Brain pericyte (primary cell): ENCODE data around the gene SLFN12.
"Not testable (repeated sequence)": the region's sequence is repeated elsewhere in the genome, so short reads cannot be mapped to it uniquely, and the experiment has no call there.

ENCODE experiments used
- DNase-seq: peaks from one replicate; pipeline ENCODE4 v3.0.0-alpha.2; 2012; ENCODE audit warnings: low read depth, low spot score

Gene SLFN12

GRCh38 chr17:35414247-35414646, 18.1 kb downstream of the SLFN12 start:
- no peak for DNase-seq

GRCh38 chr17:35407531-35407930, 24.8 kb downstream of the SLFN12 start:
- no peak for DNase-seq

GRCh38 chr17:35406568-35406967, 25.7 kb downstream of the SLFN12 start:
- DNase-seq = no peak

GRCh38 chr17:35404360-35404759, 27.9 kb downstream of the SLFN12 start:
- DNase-seq = no peak

GRCh38 chr17:35393783-35394182, 38.5 kb downstream of the SLFN12 start:
- not testable (repeated sequence) for DNase-seq

- DNase-seq = no peak
Observed at GRCh38 chr17:35390663-35391062, 41.6 kb downstream of the SLFN12 start.

GRCh38 chr17:35390156-35390555, 42.1 kb downstream of the SLFN12 start:
- no peak for DNase-seq

- no peak for DNase-seq
Observed at GRCh38 chr17:35387496-35387895, 44.8 kb downstream of the SLFN12 start.

GRCh38 chr17:35377706-35378105, 54.6 kb downstream of the SLFN12 start:
- no peak for DNase-seq

GRCh38 chr17:35377068-35377467, 55.2 kb downstream of the SLFN12 start:
- DNase-seq = no peak

- DNase-seq = no peak
Observed at GRCh38 chr17:35376245-35376644, 56.1 kb downstream of the SLFN12 start.

- DNase-seq = peak; percentile 1
Observed at GRCh38 chr17:35374766-35375344, 57.4 kb downstream of the SLFN12 start.

GRCh38 chr17:35373984-35374765, 58.1 kb downstream of the SLFN12 start:
- peak; percentile 2 for DNase-seq

- DNase-seq = peak; percentile 36
Observed at GRCh38 chr17:35373534-35373983, 58.7 kb downstream of the SLFN12 start, which contains the start of gene SLFN11. SLFN11 (minus strand) TSS chr17:35373621; CDS start chr17:35363807, 9,814 bp downstream.

- no peak for DNase-seq
Observed at GRCh38 chr17:35372846-35373533, 59.3 kb downstream of the SLFN12 start.

GRCh38 chr17:35371934-35372333, 60.4 kb downstream of the SLFN12 start:
- DNase-seq = no peak

GRCh38 chr17:35368081-35368830, 64.0 kb downstream of the SLFN12 start:
- DNase-seq = no peak

- DNase-seq = no peak
Observed at GRCh38 chr17:35361027-35361426, 71.3 kb downstream of the SLFN12 start.
